Measurements from ENCODE around the gene ZSCAN21.

DNA sequence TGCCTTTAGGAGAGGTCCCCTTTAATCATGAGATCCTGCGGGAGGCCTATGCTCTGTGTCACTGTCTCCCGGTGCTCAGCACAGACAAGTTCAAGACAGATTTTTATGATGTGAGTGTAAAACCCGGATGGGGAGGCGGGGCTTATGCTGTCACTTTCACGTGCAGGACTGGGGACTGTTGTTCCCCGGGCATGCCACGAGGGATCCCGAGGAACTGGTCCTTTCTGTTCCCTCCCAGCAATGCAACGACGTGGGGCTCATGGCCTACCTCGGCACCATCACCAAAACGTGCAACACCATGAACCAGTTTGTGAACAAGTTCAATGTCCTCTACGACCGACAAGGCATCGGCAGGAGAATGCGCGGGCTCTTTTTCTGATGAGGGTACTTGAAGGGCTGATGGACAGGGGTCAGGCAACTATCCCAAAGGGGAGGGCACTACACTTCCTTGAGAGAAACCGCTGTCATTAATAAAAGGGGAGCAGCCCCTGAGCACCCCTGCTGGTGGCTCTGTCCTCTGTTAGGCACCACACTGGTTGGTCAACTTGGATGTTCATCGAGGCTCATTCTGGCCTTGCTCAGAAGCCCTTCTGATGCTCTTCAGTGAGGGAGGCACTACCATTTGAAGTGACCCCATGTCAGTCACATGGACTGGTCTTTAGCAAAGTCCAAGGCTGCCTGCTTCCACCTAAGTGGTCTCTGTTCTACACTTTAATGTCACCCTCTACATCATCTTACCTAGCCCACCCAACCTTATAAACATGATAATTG lies 42.0 kb downstream of the ZSCAN21 start:
- no peak for TF ChIP-seq CTCF (IDR thresholded peaks at IDR 0.05)
- no peak for TF ChIP-seq POLR2A (IDR thresholded peaks at IDR 0.05)

All from body of pancreas (tissue), 4 donors.